Activated naive CD4-positive, alpha-beta T cell treated with anti-CD3 and anti-CD28 coated beads, Interleukin-2, amount 50 U/mL, for 72 hours (primary cell): ENCODE results near the gene RUFY2. TPM values are rescaled to one million over a fixed set of nuclear protein-coding genes. Genes with fewer than 3 reads are reported as not detected.
"Not testable (repeated sequence)": the region's sequence is repeated elsewhere in the genome, so short reads cannot be mapped to it uniquely, and the experiment has no call there.

Experiments used
- ATAC-seq, 2 donors: fragments of 150-1000 bp; cut with Tn5 transposase; 2 replicates each; pipeline ENCODE4 v1.10.0; 2021; ENCODE audit warnings: mild to moderate bottlenecking in 2 of 2, moderate library complexity in 2 of 2
- DNase-seq, 2 donors: peaks; one replicate each; pipeline ENCODE4 v3.0.0; 2021 to 2022; ENCODE audit warnings: low spot score in 2 of 2
- H3K27ac Mint-ChIP-seq, 2 donors: one replicate each; pipeline ENCODE4 v1.8.0; 2022; ENCODE audit warnings: mild to moderate bottlenecking in 2 of 2, mixed read lengths in 2 of 2
- H3K36me3 Mint-ChIP-seq, 2 donors: one replicate each; pipeline ENCODE4 v1.8.0; 2022; ENCODE audit warnings: mixed read lengths in 2 of 2
- H3K9me3 Mint-ChIP-seq, 2 donors: one replicate each; pipeline ENCODE4 v1.8.0; 2022; ENCODE audit warnings: mixed read lengths in 2 of 2
- total RNA-seq, 2 donors: library from RNA; stranded (reverse); gene quantifications; one replicate each; pipeline ENCODE4 v1.2.3, GENCODE V29; 2022

Gene RUFY2
- total RNA-seq, 2 donors from 2014 or later: 8.5 to 10.4 TPM

DNA sequence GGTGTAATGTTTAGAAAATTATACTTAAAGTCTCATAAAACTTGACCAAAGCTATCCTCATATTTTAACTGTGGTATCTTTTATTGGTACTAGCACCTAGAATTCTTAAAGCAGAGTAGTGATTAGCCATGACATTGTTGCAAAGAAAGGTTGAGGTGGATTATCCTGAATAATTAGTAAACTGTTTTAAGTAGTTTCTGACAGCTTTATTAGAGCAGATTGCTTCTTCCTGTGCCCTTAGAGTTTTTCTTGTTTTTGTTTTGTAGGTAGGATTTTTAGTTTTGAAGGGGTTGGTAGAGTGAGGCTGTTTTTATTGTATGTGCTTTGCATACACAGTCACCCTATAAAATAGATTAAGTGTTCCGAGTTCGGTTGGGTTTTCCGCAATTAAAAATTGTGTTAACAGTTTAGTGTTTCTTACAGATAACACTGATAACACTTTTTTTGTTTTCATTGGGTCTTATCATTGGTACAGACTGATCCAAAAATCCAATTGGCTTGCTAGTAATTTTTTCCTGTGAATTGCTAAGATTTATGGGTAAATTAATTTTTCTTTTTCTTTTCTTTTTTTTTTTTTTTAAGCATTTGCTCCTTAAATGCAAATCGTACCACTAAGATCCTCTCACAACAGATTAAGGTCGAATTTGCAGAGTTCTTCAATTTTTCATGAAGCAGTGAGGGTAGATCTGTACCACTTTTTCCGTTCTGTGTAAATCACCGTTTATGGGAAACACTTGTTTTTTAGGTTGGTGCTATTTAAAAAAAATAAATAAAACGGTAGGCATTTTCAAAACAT is 72.2 kb downstream of the RUFY2 start:
- peak overlapping the region; percentile 84 to 98 for H3K27ac Mint-ChIP-seq

DNA sequence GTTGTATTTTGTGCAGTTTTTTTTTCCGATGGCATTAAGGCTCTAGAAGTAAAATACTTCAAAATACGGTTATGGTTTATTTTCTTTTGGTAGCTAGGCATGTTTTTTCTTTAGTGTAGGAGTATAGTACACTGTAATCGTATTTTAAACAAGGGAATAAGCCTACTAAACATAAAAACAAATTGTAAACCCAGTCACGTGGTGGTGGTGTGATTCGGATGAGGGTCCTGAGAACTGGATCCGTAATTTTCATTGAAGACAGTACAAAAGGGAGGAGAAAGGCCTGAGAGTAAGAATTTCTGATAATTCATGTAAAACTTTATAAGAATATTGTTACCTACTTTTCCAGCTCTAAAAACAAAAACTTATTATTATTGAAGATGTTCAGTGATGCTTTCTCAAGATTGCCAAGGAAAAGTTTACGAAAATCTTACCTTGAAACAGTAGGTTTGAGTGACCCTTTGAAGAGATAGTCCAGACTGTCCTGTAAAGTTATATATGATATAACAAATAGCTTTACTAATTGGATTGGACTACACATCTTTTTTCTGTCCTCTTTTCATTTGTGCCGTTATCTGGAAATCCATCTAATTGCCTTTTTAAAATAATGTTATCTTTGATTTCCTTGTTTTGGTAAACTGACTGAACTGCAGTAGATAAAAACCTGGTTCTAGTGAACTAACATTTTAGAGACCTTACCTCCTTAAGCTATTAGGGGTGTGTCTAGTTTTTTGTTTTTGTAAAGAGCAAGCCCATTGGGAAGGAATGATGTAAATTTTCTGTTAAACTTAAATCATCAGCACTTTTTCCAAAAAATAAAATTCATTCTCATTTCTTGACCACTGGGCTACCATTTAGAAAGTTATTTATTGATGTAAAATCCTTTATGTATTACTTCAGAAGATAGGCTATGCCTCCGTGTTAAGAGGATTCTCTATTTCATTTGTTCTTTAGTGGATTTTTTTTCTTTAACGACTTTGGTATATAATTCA is 73.3 kb downstream of the RUFY2 start:
- ATAC-seq (no peak), DNase-seq (no peak)
- peak overlapping the region; percentile 98 to 100 for H3K27ac Mint-ChIP-seq
- H3K36me3 Mint-ChIP-seq: peaks cover 56 to 76% of the 10 kb centered on the region in 2 donors
- no peaks in the 10 kb centered on the region for H3K9me3 Mint-ChIP-seq

More for the DNA sequence above, 72.2 kb downstream of the RUFY2 start:
- no peak for DNase-seq
- ATAC-seq: no peak
- Mint-ChIP-seq H3K9me3 (no peaks in the 10 kb centered on the region), H3K36me3 (peaks cover 56 to 87% of the 10 kb centered on the region in 2 donors)

- peak overlapping the region; percentile 98 to 100 for H3K27ac Mint-ChIP-seq
- peaks cover 51 to 69% of the 10 kb centered on the region in 2 donors for H3K36me3 Mint-ChIP-seq
- ATAC-seq (no peak), DNase-seq (no peak)
- H3K9me3 Mint-ChIP-seq: no peaks in the 10 kb centered on the region
Observed at GRCh38 chr10:68333058-68333395, 74.0 kb downstream of the RUFY2 start.

GRCh38 chr10:68332259-68333057 is 74.6 kb downstream of the RUFY2 start, which contains the start of gene PBLD:
Gene PBLD (minus strand): TSS chr10:68332928. CDS start chr10:68306844, 26,084 bp downstream.
- Mint-ChIP-seq H3K27ac (peak within 1 kb of the TSS; percentile 98 to 100), H3K9me3 (no peaks in the 10 kb centered on the region), H3K36me3 (peaks cover 46 to 63% of the 10 kb centered on the region in 2 donors)
- DNase-seq: peak; percentile 66 to 75
- ATAC-seq: peak; percentile 24 to 34

DNA sequence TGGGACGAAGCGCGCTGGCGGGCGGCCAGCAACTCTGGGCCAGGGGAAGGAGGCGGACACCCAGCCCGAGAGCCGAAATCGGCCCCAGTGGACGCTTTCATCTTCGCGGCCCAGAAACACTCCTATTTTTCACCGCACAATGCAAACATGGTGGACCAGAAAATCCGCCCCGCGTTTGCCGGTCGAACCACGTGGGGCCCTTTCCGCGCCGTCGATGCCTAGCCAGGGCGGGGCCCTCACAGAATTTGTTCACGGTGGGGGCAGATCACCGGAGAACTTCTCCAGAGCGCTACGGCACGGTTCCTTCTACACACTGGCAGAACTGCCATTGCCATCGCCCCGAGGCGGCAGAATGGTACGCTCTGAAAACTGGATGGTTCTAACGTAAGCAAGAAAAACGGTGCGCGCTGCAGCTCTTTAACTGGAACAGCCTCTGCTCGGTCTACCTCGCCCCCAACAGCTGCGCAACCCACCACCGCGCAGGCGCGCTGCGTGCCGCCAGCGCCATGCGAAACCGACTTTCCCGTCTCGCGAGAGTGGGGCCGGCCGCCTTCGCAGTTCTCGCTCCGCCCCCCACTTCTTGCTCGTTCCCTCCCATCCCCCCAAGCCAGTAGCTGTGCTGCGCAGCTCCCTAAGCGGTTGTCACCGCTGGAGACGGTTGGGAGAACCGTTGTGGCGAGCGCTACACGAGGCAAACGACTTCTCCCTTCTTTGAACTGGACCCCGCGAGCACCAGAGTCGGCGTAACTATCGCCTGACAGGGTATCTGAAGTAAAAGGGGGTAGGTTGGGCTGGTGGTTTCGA is 75.4 kb downstream of the RUFY2 start, which contains the start of gene HNRNPH3:
Gene HNRNPH3 (plus strand): TSS at position 610 of the 804 bp plus-strand sequence. CDS start 5,158 bp downstream, outside the sequence.
- Mint-ChIP-seq H3K36me3 (peaks cover 45 to 55% of the 10 kb centered on the region in 2 donors), H3K27ac (peak within 1 kb of the TSS; percentile 98 to 100), H3K9me3 (no peaks in the 10 kb centered on the region)
- peak; percentile 98 to 99 for DNase-seq
- peak; percentile 87 to 89 for ATAC-seq

DNA sequence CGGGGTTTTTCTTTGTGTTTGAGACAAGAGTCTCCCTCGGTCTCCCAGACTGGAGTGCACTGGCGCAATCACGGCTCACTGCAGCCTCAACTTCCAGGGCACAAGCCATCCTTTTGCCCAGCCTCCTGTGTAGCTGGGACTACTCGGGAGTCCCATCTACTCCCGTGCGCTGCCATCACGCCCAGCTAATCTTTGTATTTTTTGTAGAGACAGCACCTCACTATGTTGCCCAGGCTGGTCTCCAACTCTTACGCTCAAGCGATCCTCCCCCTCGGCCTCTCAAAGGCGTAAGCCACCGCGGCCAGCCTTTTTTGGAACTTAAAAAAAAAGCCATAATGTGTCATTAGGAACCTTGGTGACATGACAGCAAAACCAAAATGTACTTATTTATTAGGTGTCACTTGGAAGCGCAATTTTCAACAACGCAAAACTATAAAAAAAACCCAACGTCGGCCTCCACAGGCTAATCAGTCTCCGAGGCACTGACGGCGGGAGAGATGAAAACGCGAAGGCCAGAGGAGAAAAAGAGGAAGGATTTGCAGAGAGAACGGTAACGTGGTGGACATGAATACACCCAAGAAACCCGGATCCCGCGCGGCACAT is 76.1 kb downstream of the RUFY2 start:
- no peak for ATAC-seq

GRCh38 chr10:68329506-68329861 is 77.6 kb downstream of the RUFY2 start:
- no peak for ATAC-seq
- no peak for DNase-seq
- peaks cover 33 to 37% of the 10 kb centered on the region in 2 donors for H3K36me3 Mint-ChIP-seq
- no peaks in the 10 kb centered on the region for H3K9me3 Mint-ChIP-seq
- peak overlapping the region in 1 of 2 donors; percentile 28 for H3K27ac Mint-ChIP-seq

More for the DNA sequence above, 76.1 kb downstream of the RUFY2 start:
- DNase-seq: peak; percentile 31 to 60
- H3K9me3 Mint-ChIP-seq: no peaks in the 10 kb centered on the region
- peaks cover 45 to 48% of the 10 kb centered on the region in 2 donors for H3K36me3 Mint-ChIP-seq
- H3K27ac Mint-ChIP-seq: peak overlapping the region; percentile 98 to 100

- ATAC-seq: no peak
- H3K9me3 Mint-ChIP-seq: no peaks in the 10 kb centered on the region
- H3K27ac Mint-ChIP-seq: peak overlapping the region; percentile 34 to 75
- no peak for DNase-seq
- H3K36me3 Mint-ChIP-seq: peaks cover 20 to 28% of the 10 kb centered on the region in 2 donors
Observed at GRCh38 chr10:68327889-68328786, 78.9 kb downstream of the RUFY2 start.

DNA sequence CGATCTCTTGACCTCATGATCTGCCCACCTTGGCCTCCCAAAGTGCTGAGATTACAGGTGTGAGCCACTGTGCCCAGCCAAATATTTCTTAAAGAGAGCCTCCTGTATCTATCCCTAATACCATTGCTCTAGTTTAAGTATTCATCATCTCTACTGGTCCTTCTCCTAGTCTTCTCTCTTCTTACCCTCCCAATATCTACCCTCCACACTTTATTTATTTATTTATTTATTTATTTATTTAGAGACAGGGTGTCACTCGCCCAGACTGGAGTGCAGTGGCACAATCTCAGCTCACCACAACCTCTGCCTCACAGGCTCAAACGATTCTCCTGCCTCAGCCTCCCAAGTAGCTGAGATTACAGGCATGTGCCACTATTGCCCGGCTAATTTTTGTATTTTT is 82.7 kb downstream of the RUFY2 start:
- ATAC-seq, H3K36me3 Mint-ChIP-seq, DNase-seq, H3K27ac Mint-ChIP-seq, H3K9me3 Mint-ChIP-seq: not testable (repeated sequence)

- Mint-ChIP-seq H3K9me3 (peaks cover 4 to 20% of the 10 kb centered on the region in 2 donors), H3K36me3 (peaks cover 16 to 18% of the 10 kb centered on the region in 2 donors), H3K27ac (peak overlapping the region in 1 of 2 donors; percentile 73)
- DNase-seq (no peak), ATAC-seq (no peak)
Observed at GRCh38 chr10:68318331-68319059, 88.6 kb downstream of the RUFY2 start.

DNA sequence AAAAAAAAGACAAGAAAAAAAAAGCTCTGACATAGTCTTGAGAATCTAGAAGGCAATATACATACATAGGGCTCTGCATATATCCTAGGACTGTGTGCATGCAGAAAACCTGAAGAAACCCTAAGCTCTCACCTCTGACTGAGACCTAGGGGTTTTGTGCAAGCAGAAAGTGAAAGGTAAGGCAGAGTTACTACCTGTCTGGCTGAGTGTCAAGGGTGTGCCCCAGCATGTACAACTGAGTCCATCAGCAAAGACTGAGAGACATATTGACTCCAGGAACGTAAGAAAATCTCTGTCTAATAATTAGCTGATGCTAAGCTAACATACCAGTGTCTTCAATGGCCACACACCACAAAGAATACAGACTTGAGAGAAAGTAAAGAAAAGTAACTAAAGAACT is 91.5 kb downstream of the RUFY2 start:
- no peak for DNase-seq
- Mint-ChIP-seq H3K9me3 (peaks cover 4 to 20% of the 10 kb centered on the region in 2 donors), H3K27ac (no peak overlapping the region), H3K36me3 (peaks cover 16 to 18% of the 10 kb centered on the region in 2 donors)
- ATAC-seq: no peak

GRCh38 chr10:68314930-68315329 is 92.1 kb downstream of the RUFY2 start:
- not testable (repeated sequence) for ATAC-seq, DNase-seq, H3K27ac Mint-ChIP-seq
- Mint-ChIP-seq H3K9me3 (peaks cover 4 to 20% of the 10 kb centered on the region in 2 donors), H3K36me3 (peaks cover 16 to 18% of the 10 kb centered on the region in 2 donors)

GRCh38 chr10:68310531-68310930 is 96.5 kb downstream of the RUFY2 start:
- H3K27ac Mint-ChIP-seq: no peak overlapping the region
- ATAC-seq (no peak), DNase-seq (no peak)
- peaks cover 0 to under 1% of the 10 kb centered on the region in 2 donors for H3K9me3 Mint-ChIP-seq
- peaks cover 0 to under 1% of the 10 kb centered on the region in 2 donors for H3K36me3 Mint-ChIP-seq
